Stimulated activated CD4-positive, alpha-beta T cell treated with anti-CD3 and anti-CD28 coated beads, Interleukin-15, amount 100 ng/mL, for 1 hour (primary cell): Measurements from ENCODE around the gene NDUFB10.
A peak's percentile ranks its signal among the peaks of the same experiment; 100 is the strongest.

Source experiments
- DNase-seq, 2 donors: peaks; one replicate each; pipeline ENCODE4 v3.0.0-alpha.2; 2020; ENCODE audit warnings: low read depth in 1 of 2, low spot score in 1 of 2

The NDUFB10 gene

DNA sequence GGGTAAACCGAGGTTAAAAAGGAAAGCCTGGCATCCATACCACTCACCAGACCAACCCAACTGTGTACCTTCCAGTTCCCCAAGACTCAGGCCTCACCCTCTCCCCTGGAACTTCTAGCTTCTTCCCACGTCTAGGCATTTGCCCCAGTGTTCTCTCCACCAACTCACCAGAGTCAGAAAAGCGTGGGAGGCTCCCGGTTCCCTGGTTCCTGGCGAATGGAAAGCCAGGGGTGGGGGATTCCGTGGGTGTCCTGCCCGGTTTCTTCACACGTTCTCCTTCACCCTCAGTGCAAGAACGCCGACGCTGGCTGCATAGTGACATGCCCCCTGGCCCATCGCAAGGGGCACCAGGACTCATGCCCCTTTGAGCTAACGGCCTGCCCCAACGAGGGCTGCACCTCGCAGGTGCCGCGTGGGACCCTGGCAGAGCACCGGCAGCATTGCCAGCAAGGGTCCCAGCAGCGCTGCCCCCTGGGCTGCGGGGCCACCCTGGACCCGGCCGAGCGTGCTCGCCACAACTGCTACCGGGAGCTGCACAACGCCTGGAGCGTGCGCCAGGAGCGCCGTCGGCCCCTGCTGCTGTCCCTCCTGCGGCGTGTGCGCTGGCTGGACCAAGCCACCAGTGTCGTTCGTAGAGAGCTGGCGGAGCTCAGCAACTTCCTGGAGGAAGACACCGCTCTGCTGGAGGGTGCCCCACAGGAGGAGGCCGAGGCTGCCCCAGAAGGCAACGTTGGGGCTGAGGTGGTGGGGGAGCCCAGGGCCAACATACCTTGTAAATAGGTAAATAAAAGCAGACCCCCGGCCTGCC is 9.0 kb downstream of the NDUFB10 start:
- DNase-seq = no peak

DNA sequence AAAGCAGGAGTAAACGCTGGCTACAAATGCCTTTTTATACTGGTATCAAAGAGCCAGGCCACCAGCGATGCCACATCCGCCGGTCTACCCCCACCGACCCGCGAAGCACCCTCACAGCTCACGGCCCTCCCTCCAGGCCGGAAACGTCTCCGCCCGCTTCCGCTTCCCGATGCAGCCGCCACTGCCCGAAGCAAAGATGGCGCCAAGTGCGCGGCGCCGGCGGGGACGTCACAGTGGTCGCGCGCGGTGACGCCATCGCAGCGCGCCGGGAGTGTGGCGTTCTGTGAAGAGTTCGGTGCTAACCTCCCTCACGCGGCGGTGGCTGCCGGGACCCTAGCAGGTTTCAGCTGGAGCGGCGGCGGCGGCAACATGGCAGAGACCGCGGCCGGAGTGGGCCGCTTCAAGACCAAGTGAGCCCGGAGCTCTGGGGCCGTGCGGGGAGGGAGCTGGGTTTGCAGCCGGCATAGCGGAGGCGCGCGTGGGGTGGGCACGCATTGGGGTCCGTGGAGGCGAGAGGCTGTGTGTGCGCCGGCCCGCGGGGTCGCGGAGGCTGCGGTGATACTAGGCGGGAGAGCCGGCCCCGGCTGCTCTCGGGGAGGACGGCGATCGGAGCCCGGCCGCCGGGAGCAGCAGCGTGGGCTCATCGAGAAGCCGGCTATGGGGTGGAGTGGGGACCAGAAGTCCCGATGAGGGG is 12.6 kb downstream of the NDUFB10 start, which contains the start of gene TBL3:
TBL3 (plus strand) TSS at position 258 of the 694 bp plus-strand sequence; CDS start at position 370, 112 bp downstream.
- peak; percentile 94 to 96 for DNase-seq

DNA sequence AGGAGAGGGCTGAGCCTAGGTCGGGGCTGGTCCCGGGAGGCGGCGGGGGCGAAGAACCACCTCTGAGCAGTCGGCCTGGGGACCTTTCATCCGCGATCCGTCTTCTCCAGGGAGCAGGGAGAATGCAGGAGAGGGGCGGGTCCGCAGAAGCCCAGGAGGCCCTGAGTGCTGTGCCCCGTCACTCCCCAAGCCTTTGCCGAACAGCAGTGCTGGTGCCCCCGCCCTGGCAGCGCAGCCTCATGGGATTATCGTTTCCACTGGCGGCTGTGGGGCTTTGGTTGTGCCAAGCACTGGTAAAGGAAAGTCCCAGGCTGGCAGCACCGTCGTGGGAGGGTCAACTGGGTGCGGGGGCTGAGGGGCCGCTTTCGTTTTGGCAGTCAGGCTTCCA is 13.1 kb downstream of the NDUFB10 start:
- DNase-seq = no peak

DNA sequence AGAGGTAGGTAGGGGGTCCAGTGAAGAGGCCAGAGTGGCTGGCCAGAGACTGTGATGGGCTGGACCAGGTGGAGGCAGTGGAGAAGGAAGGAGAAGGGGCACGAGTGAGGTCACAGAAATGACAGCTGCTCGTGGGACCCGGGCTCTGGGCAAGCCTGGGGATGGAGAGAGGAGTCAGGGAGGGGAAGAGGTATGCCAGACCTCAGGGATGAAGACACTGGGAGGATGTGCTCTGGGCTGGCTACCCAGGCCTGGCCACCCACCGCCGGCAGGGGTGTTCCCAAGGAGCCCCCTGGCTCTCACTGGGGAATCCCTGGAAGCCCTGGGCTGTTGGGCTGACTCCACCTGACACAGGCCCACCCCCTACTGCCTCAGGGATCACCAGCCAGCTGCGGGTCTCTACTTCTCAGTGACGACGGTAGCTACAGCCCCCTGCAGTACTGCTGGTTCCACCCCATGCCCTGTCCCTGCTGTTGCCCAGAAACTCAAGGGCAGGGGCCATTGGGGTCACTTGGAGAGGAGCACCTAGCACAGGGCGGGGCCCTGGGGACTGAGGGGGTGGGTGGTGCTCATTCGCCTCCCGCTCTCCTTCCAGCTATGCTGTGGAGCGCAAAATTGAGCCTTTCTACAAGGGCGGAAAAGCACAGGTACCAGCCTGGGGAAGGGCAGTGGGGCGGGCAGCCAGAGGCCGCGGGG is 14.3 kb downstream of the NDUFB10 start:
- no peak for DNase-seq

DNA sequence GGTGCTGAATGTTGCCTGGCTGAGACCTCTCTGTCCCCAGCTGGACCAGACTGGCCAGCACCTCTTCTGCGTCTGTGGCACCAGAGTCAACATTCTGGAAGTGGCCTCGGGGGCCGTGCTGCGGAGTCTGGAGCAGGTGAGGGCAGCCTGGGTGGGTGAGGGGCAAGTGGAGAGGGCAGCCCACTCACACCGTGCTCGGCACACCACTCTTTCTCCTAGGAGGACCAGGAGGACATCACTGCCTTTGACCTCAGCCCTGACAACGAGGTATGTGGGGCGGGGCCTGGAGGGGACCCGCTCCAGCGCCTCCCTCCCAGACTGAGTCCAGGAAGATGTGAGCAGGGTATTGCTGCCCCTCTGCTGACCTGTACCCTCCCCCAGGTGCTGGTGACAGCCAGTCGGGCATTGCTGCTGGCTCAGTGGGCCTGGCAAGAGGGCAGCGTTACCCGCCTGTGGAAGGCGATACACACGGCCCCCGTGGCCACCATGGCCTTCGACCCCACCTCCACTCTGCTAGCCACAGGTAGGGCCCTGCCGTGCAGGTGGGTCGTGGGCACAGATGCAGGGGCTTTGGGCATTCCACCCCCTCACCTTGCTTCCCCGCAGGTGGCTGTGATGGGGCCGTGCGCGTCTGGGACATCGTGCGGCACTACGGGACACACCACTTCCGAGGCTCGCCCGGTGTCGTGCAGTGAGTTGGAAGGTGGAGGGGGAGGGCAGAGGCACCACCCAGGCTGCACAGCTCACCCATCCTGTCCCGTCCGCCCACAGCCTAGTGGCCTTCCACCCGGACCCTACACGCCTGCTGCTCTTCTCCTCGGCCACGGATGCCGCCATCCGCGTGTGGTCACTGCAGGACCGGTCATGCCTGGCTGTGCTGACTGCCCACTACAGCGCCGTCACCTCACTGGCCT is 15.1 kb downstream of the NDUFB10 start:
- DNase-seq = no peak

DNA sequence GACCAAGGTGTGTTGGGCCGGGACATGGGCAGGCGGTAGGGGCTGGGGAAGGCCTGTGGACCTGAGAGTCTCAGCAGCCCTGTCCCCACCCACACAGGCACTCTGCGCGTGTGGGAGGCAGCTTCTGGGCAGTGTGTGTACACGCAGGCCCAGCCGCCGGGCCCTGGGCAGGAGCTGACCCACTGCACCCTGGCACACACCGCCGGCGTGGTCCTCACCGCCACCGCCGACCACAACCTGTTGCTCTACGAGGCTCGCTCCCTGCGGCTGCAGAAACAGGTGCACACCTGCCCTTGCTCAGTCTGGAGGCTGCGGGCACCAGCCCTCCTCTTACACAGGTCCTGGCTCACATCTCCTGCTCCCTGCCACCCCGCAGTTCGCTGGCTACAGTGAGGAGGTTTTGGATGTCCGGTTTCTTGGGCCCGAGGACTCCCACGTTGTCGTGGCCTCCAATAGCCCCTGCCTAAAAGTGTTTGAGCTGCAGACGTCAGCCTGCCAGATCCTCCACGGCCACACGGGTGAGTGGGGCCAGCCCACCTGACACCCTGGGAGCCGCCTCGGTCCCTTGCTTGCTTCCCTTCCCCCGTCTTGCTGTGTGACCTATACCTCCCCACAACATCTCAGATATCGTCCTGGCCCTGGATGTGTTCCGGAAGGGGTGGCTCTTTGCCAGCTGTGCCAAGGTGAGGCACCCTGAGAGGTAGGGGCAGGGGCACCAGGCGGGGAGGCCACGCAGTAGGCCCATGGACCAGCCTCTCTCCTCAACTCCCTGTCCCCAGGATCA is 16.3 kb downstream of the NDUFB10 start:
- DNase-seq = no peak

DNA sequence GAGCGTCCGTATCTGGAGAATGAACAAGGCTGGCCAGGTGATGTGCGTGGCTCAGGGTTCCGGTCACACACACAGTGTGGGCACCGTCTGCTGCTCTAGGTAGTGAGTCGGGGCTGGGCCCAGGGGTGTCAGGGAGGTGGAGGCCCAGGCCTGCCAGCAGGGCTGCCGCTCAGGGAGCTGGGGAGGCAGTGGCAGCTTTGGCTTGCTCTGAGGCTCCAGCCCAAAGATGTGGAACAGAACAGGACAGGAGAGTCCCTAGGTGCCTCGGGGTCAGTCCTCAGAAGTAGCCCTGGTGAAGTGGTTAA is 16.8 kb downstream of the NDUFB10 start:
- no peak for DNase-seq

DNA sequence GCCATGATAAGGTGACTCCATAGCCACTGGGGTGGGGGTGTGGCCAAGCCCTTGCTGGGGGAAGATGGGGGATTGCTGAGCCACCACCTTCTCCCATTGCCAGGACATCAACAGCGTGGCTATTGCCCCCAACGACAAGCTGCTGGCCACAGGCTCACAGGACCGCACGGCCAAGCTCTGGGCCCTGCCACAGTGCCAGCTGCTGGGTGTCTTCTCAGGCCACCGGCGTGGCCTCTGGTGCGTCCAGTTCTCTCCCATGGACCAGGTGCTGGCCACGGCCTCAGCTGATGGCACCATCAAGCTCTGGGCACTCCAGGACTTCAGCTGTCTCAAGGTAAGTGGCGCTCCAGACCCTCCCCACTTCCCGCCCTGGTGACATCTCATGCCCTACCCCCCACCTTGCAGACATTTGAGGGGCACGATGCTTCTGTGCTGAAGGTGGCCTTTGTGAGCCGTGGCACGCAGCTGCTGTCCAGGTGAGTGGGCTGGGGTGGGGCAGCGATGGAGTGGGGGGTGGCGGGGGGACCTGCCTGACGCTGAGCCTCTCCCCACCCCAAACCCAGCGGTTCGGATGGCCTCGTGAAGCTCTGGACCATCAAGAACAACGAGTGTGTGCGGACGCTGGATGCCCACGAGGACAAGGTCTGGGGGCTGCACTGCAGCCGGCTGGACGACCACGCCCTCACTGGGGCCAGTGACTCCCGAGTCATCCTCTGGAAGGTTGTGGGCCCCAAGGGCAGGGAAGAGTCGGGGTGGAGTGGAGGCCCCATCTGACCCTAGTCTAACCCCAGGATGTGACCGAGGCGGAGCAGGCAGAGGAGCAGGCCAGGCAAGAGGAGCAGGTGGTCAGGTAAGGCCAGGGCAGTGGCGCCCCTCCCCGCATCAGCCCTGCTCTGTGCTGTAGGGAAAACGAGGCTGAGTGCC is 17.9 kb downstream of the NDUFB10 start:
- DNase-seq = no peak

DNA sequence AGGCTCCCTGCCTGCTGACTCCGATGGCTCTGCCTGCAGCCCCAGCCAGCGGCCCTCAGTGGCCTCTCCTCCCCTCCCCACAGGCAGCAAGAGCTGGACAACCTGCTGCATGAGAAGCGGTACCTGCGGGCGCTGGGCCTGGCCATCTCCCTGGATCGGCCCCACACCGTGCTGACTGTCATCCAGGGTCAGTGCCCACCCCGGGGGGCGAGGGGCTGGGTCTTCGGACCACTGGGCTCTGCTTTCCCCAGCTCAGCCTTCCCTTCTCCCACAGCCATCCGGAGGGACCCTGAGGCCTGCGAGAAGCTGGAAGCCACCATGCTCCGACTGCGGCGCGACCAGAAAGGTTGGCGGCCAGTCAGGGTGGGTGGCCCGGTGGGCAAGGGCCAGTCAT is 18.5 kb downstream of the NDUFB10 start:
- DNase-seq = no peak

DNA sequence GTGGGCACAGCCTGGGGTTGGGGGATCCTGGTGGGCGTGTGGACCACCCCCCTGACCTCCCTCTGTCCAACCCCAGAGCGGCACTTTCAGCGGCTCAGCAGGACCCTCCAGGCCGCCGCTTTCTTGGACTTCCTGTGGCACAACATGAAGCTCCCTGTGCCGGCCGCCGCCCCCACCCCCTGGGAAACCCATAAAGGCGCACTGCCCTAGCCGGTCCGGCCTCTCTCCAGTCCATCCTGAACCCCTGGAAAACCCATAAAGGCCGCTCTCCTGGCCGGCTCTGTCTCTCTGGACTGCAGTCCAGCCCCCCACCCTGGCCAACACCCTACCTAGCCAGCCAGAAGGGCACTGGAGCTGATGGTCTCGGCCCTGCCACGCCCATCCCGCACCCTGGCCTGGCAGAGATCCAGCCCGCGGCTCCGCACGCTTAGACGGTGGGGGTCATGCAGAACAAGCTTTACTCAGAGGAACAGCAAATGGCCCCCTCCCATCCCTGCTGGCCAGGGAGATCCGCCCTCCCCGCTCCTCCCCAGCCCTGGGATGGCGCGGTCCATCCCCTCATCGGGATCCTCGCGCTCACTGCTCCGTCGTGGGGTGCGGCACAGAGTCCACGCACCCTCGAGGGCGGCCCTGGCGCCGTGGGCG is 19.3 kb downstream of the NDUFB10 start:
- DNase-seq = no peak

DNA sequence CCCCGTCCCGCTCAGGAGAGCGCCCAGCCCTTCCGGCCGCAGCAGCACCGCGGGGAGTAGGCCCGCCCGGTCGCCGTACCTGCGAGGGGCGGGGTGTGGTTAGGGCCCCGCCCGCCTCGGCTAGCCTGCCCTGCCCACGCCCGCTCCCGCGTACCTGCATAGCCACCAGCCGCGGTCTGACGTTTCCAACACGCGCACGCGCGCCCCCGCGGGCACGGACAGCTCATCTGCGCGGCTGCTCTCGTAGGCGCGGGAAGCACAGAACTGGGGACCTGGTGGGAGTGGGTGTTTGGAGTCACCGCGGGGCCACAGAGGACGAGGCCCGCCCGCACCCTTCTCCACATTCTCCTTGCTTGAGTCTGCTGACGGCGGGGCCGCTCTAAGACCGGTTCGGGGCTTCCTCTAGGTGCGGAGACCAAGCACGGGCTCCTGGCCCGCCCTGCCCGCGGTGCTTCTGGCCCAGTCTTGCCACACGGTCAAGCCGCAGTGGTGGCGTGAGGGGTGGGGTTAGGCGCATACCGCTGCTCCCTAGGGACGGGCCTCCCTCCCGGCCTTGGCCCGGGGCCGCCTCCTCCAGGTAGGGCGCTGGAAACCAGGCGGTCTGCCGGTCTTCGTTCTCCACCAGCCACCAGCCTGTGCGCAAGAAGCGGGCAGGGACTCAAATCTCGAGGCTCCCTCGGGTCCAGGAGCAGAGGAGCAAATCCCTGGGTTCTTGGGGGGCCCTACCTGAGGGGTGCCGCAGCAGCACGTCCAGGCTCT is 20.1 kb downstream of the NDUFB10 start:
- DNase-seq = no peak

DNA sequence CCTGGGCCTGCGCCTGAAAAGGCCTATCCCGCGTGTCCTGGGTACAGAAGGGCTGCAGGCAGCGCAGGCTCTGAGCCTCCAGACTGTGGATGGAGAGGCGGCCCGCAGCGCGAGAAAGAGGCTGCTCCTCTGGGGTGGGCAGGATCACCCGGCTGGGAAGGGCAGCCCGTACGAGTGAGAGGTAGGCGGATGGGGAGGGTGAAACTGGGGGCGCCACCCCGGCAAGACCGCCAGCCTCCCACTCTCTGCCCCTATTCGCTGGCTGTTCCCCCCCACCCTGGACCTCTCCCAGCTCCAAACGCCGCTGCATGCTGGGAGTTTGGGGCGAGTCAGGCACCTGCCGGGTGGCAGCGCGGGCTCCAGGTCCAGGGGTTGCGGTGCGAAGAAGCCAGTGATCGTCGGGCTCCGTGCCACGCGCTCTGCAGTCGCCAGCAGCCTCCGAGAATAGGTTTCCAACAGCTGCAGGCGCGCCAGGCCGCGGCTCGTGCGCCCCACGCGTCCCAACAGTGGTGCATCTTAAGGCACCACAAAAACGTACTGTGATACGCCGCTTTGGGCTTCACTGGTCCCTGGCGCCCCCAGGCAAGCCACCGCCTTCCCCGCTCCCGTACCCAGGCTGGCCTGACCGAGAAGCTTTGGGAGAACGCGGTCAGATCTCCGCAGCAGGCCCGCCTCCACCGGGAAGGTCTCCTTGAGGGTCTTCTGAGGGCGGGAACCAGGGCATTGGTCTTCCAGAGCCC is 20.9 kb downstream of the NDUFB10 start:
- no peak for DNase-seq

DNA sequence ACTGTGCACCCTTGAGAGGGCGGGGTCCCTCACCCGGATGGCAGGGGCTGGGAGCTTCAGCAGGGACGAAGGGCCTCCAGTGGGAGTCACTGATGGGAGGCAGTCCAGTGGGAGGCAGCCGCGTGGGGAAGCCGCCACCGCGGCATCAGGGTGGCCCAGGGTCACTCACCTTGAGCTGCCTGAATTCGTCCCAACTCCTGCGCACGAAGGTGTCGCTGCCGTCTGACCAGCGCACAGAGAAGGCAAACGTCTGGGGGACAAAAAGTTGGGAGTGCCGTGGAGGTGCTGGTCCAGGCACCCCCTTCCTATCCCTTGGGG is 21.4 kb downstream of the NDUFB10 start:
- no peak for DNase-seq

DNA sequence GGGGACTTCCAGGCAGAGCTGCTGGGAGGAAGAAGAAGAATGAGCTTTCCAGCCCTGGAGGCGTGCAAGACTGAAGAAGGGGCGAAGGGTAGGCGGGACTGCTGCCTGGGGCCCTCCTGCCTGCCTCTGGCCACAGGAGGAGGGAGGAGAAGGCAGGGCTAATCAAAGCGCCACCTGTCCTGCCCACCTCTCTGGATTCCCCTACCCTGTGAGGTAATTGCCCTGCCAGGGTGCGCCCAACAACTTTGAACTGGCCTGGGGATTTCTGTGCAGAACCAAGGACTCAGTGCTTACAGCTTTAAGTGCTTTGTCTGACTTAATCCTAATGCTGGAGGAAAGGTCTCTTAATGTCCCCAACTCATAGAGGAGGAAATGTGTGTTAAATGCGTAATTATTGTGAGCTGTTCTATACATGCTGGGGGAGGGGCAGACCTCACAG is 22.1 kb downstream of the NDUFB10 start, which contains the start of gene NOXO1:
NOXO1 (minus strand) TSS at position 72 of the 439 bp plus-strand sequence. CDS start 290 bp downstream, outside the sequence.
- DNase-seq = no peak

DNA sequence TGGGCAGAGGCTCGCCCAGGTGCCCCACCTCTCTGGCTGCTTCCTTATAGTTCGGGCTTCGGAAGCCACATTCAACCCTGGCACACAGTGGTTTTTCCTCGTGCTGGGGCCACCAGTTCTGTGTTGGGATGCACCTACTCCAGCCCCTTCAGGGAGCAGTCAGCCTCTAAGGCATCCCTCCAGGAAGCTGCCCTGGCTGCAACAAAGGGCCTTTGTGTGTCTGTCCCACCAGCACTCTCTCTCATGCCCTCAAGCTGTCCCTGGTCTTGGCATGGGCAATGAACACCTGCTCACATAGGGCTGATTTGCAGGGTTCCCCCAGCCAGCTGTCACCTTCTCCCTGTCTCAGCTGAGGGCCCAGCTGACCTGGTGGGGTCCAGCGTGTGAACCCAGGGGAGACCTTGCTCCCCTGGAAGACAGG is 22.7 kb downstream of the NDUFB10 start:
- no peak for DNase-seq

DNA sequence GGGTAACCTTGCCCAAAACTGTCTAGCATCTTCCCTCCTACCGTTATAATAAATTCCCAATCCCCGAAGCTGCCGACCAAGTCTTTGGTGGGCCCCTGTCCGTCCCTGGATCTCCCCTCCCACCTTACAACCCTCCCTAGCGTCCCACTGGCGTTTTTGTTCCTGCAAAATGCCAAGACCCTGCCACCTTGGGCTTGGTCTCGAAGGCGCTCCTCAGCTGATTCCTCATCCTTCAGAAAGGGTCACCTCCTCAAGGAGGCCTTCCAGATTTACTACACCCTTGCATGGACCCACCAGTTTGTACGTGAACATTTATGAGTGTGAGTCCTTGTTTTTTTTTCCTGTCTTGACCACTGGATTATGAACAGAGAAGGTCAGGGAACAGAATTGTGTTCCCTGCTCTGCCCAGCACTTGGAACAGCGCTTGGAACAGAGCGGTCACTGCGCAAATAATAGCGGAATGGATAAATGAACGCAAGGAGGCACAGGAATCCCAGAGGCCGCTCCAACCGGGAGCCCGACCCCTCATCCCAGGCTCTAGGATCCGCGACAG is 23.7 kb downstream of the NDUFB10 start:
- DNase-seq = no peak
